SK-N-SH (cell line): ENCODE measurements around the gene STC2.

Source experiments
- NFIC ChIP-seq: IDR thresholded peaks from 2 replicates; pipeline ENCODE4 v1.4.0; 2012; ENCODE audit warnings: borderline replicate concordance
- POLR2AphosphoS5 ChIP-seq: IDR thresholded peaks from 2 replicates; pipeline ENCODE4 v1.6.1; 2012; ENCODE audit warnings: low read depth, low read length
- SMC3 ChIP-seq: IDR thresholded peaks from 2 replicates; pipeline ENCODE4 v1.6.1; 2012; ENCODE audit warnings: low read depth, low read length, improper control_type of control experiment
- TF ChIP-seq, protein P1 (sequence below): fragments of 200-600 bp; sonication (generic); IDR thresholded peaks from 2 replicates; pipeline ENCODE4 v1.6.1; 2017; ENCODE audit warnings: antibody characterized with exemption, mild to moderate bottlenecking, moderate library complexity
- TF ChIP-seq, protein P2 (sequence below): IDR thresholded peaks from 2 replicates; pipeline ENCODE4 v1.4.0; 2012; ENCODE audit warnings: low read depth, borderline replicate concordance
- TF ChIP-seq, protein P3 (sequence below): fragments of 150-350 bp; IDR thresholded peaks from 2 replicates; pipeline ENCODE4 v1.6.1; 2017; ENCODE audit warnings: antibody characterized with exemption, low read length, low read depth, borderline replicate concordance

DNA sequence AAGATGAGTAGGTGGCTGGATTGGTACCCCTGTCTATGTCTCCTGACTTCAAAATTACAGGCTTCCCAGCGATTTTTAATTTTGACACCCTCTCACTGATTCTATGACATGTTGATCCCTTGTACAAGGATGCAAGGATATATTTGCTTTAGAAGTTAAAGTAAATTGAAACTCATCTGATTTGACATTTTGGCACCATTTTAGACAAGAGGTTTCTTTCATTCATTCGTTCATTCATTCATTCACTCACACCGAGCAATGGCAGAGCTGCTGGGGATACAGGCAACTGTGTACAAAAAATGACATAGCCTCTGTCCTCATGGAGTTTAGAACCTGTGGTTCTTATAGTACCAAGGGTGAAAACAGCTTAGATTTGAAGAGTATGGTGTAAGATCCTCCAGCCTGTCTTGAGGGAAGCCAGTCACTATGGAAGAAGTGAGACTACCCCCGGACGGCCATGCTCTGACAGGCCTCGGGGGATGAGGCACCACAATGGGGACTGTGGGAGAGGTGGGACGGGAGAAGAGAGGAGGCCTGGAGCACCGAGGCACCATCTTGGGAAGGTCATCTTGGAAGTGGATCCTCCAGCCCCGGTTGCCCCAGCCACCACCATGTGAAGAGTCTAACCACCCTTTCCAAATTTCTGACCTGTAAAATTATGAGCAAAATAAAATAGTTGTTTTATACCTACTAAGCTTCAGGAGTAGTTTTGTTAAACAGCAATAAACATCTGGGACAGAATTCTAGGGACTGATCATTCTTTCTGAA is 16.2 kb downstream of the STC2 start:
- TF ChIP-seq, protein P1, sequence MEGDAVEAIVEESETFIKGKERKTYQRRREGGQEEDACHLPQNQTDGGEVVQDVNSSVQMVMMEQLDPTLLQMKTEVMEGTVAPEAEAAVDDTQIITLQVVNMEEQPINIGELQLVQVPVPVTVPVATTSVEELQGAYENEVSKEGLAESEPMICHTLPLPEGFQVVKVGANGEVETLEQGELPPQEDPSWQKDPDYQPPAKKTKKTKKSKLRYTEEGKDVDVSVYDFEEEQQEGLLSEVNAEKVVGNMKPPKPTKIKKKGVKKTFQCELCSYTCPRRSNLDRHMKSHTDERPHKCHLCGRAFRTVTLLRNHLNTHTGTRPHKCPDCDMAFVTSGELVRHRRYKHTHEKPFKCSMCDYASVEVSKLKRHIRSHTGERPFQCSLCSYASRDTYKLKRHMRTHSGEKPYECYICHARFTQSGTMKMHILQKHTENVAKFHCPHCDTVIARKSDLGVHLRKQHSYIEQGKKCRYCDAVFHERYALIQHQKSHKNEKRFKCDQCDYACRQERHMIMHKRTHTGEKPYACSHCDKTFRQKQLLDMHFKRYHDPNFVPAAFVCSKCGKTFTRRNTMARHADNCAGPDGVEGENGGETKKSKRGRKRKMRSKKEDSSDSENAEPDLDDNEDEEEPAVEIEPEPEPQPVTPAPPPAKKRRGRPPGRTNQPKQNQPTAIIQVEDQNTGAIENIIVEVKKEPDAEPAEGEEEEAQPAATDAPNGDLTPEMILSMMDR = no peak
- TF ChIP-seq NFIC (no peak), SMC3 (no peak), POLR2AphosphoS5 (no peak)
- TF ChIP-seq, protein P2, sequence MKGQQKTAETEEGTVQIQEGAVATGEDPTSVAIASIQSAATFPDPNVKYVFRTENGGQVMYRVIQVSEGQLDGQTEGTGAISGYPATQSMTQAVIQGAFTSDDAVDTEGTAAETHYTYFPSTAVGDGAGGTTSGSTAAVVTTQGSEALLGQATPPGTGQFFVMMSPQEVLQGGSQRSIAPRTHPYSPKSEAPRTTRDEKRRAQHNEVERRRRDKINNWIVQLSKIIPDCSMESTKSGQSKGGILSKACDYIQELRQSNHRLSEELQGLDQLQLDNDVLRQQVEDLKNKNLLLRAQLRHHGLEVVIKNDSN = no peak
- TF ChIP-seq, protein P3, sequence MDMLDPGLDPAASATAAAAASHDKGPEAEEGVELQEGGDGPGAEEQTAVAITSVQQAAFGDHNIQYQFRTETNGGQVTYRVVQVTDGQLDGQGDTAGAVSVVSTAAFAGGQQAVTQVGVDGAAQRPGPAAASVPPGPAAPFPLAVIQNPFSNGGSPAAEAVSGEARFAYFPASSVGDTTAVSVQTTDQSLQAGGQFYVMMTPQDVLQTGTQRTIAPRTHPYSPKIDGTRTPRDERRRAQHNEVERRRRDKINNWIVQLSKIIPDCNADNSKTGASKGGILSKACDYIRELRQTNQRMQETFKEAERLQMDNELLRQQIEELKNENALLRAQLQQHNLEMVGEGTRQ = no peak
